Right lobe of liver (tissue), 4 donors: Measurements from ENCODE around the gene BOD1L1.

Source experiments
- POLR2A ChIP-seq: fragments of 450-650 bp; IDR thresholded peaks from one replicate; pipeline ENCODE4 v1.6.1; 2017; ENCODE audit warnings: antibody characterized with exemption, mild to moderate bottlenecking
- TF ChIP-seq, protein P1 (sequence below), 4 donors: fragments of 200-600 bp in 3 of 4; fragments of 450-650 bp in 1 of 4; IDR thresholded peaks; one replicate each; pipeline versions ENCODE4 v1.5.1 to v1.8.0; 2016 to 2022; ENCODE audit warnings: antibody characterized with exemption in 4 of 4, mild to moderate bottlenecking in 2 of 4
- donor health status: DM: no; HTN: no; CAD: no.
- donor health status: DM: no; HTN: no; CAD: no.
- donor health status: DM: no; HTN: yes; CAD: no.

DNA sequence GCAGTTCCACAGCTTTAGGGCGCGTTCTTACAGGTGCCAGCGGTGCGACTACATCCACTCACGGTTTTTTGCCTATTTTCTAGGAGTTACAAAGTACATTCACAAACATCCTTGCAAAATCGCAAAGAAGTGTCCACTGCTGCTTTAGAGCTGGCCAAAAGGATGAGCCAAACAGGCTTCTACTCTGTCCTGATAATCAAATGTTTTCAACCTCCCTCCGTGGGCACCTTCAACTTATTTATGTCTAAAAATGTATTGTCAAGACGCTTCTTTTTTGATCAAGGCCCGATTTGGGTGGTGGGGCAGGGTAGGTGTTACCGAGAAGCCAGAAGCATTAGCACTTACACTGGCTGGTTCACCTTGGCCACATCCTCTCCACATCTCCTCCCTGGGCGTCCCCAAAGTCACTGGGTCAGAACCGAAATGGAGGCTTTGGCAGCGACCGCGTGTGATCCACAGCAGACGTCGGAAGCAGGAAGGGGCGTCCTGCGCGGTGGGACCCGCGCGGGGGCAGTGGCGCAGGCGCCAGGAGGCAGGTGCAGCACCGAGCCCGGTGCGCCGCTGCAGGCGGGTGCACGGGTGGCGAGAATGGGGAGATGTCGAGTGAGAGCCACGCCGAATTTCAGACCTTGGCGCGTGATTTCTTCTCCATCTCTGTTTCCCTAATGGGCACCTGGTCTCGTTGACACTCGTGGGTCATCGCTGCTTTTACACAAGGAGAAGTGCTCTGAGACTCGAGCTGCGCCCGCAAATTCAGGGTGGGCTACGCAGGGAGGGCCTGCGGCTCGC lies 100.1 kb downstream of the BOD1L1 start:
- TF ChIP-seq, protein P1, sequence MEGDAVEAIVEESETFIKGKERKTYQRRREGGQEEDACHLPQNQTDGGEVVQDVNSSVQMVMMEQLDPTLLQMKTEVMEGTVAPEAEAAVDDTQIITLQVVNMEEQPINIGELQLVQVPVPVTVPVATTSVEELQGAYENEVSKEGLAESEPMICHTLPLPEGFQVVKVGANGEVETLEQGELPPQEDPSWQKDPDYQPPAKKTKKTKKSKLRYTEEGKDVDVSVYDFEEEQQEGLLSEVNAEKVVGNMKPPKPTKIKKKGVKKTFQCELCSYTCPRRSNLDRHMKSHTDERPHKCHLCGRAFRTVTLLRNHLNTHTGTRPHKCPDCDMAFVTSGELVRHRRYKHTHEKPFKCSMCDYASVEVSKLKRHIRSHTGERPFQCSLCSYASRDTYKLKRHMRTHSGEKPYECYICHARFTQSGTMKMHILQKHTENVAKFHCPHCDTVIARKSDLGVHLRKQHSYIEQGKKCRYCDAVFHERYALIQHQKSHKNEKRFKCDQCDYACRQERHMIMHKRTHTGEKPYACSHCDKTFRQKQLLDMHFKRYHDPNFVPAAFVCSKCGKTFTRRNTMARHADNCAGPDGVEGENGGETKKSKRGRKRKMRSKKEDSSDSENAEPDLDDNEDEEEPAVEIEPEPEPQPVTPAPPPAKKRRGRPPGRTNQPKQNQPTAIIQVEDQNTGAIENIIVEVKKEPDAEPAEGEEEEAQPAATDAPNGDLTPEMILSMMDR (IDR thresholded peaks at IDR 0.05) = no peak
- no peak for TF ChIP-seq POLR2A
